GM19193 (cell line): ENCODE results near the gene FAM89B.

Source experiments
- POLR2A ChIP-seq: IDR thresholded peaks from 4 replicates; pipeline ENCODE4 v1.6.1; 2011; ENCODE audit not compliant: insufficient read depth, insufficient read length; ENCODE audit errors: extremely low read depth

The FAM89B gene

DNA sequence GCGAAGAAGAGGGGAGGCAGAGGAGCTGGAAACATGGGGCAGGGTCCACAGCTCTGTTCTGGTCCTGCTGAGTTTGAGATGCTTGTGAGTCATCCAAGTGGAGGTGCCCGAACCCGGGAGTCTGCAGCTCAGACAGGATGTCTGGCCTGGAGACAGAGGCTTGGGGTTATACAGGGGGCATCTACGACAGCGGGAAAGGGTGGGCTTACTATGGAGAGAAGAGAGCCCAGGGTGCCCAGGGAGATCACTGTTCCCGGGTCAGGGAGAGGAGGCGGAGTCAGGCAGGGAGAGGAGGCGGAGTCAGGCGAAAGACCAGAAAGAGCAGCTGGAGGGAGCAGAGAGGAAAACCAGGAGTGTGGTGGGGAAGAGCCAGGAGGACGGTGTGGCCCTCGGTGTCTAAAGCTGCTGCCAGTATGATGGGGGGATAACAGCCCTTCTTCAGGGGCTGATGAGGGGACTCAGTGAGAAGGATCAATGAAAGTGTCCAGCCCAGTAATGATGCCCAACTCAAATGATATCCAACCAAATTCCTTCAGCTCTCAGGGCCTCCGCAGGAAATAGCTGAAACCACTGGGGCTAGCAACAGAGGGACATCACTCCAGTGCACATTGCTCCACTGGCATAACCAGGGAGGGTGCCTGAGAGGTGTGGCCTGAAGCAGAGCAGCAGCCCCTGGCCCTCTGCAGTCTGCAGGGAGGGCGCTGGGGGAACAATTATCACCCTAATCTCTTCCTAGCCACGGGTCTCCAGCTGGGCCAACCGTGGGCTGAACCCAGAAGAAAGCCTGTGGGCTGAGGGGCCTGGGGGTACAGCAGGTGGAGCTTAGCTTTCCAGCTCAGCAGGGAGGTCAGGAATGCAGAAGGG, 11.6 kb upstream of the FAM89B start:
- TF ChIP-seq POLR2A = no peak

DNA sequence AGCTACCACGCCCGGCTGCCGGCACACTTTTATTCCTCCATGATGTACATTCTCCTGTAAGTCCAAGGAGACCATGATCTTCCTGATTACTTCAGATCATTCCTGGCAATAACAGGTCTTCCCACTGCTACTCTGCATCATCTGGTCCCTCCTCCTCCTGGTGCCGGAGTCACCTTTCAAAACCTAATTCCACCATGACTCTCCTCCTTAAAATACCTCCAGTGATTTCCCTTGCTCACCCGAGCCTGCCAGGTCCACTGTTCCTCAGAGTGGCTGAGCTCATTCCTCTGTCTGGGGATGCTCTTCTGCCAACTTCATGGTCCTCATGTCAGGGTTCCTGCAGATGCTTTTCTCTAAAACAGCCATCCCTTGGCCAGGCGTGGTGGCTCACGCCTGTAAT, 10.3 kb upstream of the FAM89B start:
- TF ChIP-seq POLR2A = no peak

DNA sequence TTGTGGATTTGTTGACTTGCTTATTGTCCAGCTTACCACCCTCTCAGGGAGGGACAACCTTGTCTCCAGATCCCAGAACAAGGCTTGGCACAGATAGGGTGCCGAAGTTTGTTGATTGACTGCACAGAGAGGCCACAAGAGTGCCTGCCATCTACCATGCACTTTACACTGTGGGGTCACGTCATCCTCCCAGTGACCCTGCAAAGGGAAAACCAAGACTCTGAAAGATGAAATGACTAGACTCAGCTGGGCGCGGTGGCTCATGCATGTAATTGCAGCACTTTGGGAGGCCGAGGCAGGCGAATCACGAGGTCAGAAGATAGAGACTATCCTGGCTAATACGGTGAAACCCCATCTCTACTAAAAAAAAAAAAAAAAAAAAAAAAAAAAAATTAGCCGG, 9.6 kb upstream of the FAM89B start:
- TF ChIP-seq POLR2A = no peak

DNA sequence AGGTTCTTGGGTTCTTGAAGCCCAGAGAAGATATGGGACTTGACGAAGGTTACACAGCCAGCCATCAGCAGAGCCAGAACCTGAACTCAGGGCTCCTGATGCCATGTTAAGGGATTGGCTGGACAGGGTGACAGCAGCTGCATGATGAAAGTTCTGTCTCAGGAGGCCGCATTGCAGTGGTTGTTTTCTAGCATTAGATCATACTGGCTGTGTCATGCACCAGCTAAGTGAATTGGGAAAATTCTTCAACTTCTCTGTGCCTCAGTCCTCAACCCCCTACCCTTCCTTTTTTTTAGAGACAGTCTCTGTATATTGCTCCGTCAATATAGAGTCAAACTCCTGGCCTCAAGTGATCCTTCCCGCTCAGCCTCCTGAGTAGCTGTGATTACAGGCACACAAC, 8.7 kb upstream of the FAM89B start:
- no peak for TF ChIP-seq POLR2A

DNA sequence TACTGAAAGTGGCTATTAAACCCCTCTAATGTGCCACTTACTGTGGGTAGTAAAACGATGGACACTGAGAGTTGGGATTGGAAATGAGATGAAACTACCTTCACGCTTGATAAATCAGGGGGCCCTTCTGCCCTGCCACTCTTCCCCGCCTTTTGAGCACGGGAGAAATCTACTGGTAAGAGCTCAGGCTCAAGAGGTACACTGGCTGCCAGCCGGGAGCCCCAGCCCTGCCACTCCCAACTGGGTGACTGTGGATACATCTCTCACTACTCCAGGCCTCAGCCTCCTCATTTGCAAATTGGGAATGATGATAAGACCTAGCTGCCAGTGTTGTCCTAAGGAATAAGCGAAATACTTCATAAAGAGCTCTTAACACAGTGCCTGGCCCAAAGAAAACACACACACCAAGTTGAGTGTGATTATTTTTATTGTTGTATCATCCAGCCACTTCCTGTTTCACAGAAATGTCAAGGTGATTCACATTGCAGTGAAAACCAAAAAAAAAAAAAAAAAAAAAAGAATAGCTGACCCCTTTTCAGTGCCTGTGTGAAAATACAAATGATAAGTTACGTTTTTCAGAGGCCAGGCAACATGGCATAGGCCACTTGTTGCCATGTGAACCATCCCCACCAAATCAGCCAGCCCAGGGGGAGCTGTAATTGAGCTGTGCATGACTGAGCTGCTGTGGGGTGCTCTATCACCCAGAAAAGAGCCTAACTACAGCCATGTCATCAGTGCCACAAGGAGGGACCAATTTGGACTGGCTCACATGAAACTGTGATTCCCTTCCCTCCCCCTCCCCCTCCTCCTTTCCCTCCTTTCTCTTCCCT, 6.5 kb upstream of the FAM89B start:
- no peak for TF ChIP-seq POLR2A

DNA sequence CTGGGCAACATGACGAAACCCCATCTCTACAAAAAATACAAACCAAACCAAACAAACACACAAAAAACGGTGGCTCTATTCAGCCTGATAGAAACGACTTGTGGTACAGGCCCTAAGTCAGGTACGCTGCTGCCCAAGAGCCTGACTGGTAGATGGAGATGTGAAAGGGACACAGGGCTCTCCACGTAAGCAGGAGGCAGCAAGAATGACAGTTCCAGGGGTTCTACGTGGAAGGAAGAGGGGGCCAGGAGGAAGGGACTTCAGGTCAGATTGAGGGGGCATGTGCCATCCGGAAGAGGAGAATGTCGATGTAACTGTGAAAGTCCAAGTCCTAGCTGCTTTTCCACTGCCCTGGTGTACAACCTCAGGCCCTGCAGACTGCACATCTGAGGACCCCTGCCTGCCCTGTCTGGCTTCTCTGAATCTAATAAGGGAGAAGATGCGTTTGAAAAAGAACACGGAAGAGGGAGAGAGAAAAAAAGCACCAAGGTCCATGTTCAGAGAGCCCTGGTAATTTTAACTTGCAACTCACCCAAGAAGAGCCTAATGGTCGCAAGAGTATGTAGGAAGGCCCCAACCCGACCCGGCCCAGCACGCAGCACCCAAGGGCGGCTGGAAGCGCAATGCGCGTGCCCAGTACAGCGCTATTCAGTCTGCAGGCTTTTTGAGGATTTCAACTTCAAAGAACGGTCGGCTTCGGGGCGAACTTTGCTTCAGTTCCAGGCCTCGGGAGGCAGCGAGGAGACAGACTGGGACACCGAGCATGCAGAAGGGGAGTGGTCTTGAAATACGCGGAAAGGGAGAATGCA, 3.0 kb upstream of the FAM89B start:
- TF ChIP-seq POLR2A = no peak

DNA sequence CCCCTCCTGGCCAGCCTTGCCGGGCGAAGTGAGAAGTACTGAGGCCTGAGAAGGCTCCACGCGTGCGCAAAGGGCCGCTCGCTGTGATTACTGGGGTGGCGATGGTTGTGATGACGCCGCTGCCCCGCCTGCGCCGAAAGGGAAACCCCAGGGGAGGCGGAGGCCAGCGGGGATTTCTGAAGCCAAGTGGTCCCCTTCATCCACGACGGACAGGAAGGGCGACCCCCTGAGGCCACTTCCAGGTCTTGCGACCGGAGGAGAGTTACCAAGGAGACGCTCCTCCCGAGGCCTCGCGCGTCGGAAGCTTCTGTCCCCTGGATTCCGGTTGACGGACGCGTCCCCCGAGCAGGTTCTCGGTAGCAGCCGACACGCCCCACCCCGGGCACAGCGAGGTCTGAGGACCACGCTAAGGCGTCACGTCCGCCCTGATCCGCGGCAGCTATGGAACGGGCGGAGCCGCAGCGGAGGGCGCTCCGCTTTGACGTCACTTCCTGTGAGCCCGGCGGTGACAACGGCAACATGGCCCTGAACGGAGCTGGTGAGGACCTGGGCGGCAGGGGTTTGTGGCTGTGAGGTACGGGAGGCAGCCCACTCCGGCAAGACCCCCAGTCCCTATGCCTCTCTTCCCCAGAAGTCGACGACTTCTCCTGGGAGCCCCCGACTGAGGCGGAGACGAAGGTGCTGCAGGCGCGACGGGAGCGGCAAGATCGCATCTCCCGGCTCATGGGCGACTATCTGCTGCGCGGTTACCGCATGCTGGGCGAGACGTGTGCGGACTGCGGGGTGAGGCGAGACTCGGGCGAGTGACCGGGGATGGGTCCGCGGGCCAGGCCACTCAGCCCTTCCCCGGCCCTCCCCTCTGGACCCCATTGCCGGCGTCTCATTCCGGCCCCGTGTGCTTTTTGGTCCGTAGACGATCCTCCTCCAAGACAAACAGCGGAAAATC, 2.1 kb upstream of the FAM89B start, which contains the start of gene ZNRD2:
Gene ZNRD2, plus strand, starts transcription at position 505 of the 946 bp plus-strand sequence. Its CDS starts 15 bp downstream, at position 520.
- TF ChIP-seq POLR2A = peak; percentile 69

DNA sequence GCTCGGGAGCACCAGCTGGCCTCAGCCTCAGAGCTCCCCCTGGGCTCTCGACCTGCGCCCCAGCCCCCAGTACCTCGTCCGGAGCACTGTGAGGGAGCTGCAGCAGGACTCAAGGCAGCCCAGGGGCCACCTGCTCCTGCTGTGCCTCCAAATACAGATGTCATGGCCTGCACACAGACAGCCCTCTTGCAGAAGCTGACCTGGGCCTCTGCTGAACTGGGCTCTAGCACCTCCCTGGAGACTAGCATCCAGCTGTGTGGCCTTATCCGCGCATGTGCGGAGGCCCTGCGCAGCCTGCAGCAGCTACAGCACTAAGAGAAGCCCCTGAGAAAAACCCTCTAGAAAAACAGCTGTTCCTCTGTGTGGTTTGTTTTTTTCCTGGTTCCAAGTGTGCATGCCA, 918 bp upstream of the FAM89B start:
- no peak for TF ChIP-seq POLR2A

DNA sequence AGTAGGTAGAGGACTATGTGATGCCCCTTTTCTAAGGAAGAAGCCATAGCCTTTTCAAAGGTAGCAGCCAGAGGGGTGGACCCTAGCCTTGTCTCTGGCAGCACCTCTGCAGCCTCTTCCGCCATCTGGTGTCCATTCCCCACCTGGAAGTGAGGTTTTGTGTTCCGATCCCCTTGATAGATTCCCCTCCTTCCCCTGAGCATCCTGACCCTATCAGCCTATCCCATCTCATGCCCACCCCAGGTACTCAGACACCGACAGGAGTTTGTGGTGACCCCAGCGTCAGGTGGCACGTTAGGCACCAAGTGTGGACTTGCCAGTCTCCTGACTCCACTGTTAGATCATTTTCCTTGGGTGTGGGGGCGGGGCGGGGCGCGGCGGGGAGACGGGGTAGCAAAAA, 398 bp upstream of the FAM89B start:
- no peak for TF ChIP-seq POLR2A

DNA sequence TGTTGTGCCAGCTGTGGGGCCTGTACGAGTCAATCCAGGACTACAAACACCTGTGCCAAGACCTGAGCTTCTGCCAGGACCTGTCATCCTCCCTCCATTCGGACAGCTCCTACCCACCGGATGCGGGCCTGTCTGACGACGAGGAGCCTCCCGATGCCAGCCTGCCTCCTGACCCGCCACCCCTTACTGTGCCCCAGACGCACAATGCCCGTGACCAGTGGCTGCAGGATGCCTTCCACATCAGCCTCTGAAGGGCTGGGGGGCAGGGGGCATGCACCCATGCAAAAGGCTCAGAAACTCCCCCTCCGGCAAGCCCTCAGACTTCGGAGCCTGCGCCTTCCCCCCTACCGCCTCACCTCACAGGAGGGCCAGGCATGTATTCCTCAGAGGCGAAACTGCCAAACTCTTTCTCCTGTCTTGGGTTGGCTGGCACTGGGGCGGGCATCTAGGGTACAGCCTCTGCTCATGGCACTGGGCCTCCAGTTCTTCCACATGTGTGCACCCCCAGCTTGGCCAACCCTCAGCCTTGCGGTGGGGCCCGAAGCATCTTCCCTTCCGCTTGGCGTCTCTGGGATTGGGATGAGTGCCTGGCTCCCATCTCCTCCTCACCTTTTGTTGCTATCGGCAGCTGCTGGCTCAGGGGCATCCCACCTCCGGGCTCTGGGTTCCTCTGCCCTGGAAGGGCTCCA, 1.2 kb downstream of the FAM89B start:
- no peak for TF ChIP-seq POLR2A

DNA sequence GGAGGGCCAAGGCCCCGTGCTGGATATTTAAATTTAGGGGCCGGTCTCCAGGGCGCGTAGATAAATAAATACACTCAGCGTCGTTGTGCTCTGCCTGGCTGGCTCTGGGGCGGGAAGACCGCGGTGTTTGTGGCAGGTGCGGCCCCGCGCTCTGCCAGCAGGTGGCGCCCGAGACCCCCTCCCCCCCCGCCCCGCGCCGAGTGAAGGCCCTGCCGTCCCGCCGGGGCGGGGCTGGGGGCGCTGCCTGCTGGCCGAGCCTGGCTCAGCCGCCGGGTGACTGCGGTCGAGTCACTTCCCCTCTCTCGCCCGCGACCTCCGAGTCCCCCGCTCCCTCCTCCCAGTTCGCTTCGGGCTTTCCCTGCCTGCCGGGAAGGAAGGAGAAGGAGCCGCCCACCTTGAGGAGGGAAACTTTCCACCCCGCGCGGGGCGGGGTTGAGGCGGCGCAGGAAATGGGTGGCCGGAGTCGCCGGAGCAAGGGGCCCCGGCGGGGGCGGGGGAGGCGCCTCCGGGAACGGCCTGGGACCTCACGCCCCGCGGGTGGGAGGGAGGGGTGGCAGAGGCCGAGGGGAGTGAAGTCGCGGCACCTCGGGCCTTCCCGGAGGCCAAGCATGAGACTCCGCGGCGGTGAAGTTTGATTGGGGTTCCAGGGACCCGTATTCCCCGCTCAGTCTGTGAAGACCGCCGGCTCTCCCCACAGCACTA, 1.9 kb downstream of the FAM89B start:
- no peak for TF ChIP-seq POLR2A

DNA sequence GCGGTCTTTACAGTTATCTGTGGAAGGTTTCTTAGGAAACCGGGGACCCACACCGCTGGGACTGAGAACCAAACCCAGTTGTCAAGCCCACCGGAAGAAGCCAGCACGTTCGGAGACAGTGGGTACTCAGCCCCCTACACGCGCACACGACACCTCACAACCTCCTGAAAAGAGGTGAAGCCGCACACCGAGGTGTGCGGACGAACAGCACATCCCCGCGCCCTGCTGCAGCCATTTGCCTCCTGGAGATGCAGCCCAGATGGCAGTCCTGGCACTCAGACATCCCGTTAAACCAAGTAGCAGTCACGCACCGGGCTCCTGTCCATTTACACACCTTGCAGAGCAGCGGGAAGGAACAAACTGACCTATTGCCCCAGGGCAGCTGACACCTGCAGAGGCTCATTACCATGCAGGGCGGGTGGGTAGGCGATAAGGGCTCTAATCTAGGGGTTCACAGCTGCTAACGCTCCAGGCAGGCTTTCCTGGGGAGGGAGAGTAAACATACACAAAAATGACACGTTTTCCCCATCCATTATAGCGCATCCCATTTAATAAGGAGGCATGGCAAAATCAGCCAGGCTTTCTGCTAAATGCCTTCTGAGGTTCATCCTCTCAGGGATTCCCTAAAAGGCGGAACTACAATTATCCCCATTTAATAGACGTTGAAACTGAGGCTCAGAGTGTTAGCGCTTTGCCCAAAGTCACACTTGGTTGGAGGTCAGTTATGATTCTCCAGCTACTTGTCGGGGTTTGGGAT, 2.7 kb downstream of the FAM89B start:
- TF ChIP-seq POLR2A = no peak
